ENCODE measurements around the gene NTN1. TPM values are rescaled to one million over a fixed set of nuclear protein-coding genes. Genes with fewer than 3 reads are reported as not detected.
A peak's percentile ranks its signal among the peaks of the same experiment; 100 is the strongest.
"Not testable (repeated sequence)": the region's sequence is repeated elsewhere in the genome, so short reads cannot be mapped to it uniquely, and the experiment has no call there.

The NTN1 gene
- 0.03 TPM in 1 of 2 replicates, not detected in the other for total RNA-seq (2014; rRNA removed; shearing (Covaris generic))
- polyA plus RNA-seq (2015; cell fraction: cytosol; rRNA removed), result 0.05 and 0.10 TPM in 2 replicates
- polyA plus RNA-seq (2015; cell fraction: nucleus; rRNA removed), result 0.05 and 0.12 TPM in 2 replicates

DNA sequence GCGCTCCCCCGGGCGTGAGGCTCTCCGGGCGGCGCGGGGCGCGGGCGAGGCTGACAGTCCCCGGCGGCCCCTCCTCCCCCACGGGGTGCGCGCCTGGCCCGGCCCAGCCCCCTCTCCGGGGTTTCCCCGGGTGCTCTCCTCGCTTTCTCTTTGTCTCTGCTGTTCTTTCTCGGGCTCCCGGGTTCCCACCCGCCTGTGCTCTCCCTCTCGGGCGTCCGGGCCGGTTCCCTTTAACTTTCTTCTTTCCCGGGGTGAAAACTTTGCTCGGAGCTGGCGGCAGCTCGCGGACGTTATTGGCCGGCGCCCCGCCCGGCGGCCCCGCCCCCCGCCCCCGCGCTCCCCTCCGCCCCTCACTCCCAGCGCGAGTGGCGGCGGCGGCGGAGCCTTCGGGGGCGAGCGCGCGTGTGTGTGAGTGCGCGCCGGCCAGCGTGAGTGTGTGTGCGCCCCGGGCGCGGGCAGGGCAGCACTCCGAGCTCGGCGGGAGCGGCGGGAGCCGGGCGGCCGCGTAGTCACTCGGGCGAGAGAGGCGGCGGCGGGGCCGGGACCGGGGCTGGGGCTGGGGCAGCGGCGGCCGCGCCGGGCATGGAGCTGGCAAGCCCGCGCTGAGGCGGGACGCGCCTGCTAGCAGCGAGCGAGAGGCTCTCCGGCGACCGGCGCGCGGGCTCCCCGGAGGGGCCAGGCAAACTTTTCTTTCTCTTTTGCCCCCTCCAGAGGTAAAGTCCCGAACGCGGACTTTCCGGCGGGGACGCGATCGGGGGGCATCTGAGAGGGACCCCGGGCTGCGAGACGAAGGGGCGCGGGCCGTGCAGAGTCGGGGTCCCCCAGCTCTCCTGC lies at the start of gene NTN1:
Gene NTN1, plus strand, starts transcription at position 353 of the 834 bp plus-strand sequence. CDS start 864 bp downstream, outside the sequence.
- DNase-seq (ENCODE audit: low read depth), result no peak

DNA sequence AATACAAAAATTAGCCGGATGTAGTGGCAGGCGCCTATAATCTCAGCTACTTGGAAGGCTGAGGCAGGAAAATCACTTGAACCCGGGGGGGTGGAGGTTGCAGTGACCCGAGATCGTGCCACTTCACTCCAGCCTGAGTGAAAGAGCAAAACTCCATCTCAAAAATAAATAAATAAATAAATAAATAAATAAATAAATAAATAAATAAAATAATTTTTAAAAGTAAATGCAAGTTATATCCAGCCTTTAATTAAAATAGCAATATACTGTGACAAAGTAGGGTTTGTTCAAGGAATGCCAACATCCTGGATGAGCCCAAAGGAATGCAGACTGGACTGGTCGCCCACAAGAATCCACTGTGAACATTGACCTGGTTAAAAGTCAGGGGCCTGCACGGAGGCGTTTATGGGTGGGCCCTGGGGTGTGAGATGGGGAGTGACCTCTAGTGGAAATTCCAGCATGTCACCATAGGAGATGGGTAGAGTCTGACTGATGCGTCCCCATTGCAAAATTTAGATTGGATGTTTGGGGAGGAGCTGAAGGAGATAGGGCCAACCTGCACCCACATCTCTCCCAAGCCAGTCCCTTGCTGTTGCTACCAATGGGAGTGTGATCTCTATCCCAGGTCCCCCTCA lies 46.1 kb upstream of the NTN1 start:
- no peak for DNase-seq (ENCODE audit: low read depth)

GRCh38 chr17:8976638-8977037 lies 44.7 kb upstream of the NTN1 start:
- DNase-seq (ENCODE audit: low read depth), result no peak

GRCh38 chr17:8979715-8980114 lies 41.6 kb upstream of the NTN1 start:
- DNase-seq (ENCODE audit: low read depth), result no peak

GRCh38 chr17:8981443-8981842 lies 39.9 kb upstream of the NTN1 start:
- DNase-seq (ENCODE audit: low read depth), result no peak

DNA sequence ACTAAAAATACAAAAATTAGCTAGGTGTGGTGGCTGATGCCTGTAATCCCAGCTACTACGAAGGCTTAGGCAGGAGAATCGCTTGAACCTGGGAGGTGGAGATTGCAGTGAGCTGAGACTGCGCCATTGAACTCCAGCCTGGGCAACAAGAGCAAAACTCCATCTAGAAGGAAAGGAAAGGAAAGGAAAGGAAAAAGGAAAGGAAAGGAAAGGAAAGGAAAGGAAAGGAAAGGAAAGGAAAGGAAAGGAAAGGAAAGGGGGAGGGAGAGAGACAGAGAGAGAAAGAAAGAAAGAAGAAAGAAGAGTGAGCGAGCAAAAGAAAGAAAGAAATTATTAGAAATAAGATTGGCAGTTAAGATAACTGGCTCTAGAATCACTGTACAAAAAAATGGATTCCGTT lies 37.1 kb upstream of the NTN1 start:
- DNase-seq (ENCODE audit: low read depth), result not testable (repeated sequence)

GRCh38 chr17:8985054-8985701 lies 36.1 kb upstream of the NTN1 start:
- DNase-seq (ENCODE audit: low read depth), result no peak

GRCh38 chr17:8986295-8986694 lies 35.0 kb upstream of the NTN1 start:
- DNase-seq (ENCODE audit: low read depth), result no peak

GRCh38 chr17:8988263-8988935 lies 32.9 kb upstream of the NTN1 start:
- not testable (repeated sequence) for DNase-seq (ENCODE audit: low read depth)

GRCh38 chr17:8991514-8992285 lies 29.6 kb upstream of the NTN1 start:
- DNase-seq (ENCODE audit: low read depth), result peak; percentile 18

DNA sequence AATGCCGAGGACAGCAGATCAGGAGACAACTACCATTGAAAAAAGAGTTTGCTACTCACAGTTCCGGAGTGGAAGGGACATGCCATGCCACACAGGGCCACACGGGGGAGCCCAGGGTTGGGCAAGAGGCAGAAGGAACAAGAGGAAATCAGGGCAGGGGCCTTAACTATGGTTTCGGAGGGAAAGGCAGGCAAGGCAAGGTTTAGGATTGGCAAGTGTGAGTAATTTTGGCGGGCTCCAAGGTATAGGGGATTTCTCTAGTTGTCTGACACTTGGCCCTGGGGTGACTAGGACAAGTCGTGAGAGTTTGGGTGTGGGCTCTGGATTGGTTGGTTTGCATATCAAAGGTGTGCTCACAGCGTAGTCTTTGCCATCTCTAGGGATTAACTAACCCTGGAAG lies 27.0 kb upstream of the NTN1 start:
- DNase-seq (ENCODE audit: low read depth), result peak; percentile 13

GRCh38 chr17:8995711-8996110 lies 25.6 kb upstream of the NTN1 start:
- DNase-seq (ENCODE audit: low read depth), result no peak

- peak; percentile 34 for DNase-seq (ENCODE audit: low read depth)
Observed at GRCh38 chr17:8997994-8998628, 23.2 kb upstream of the NTN1 start.

GRCh38 chr17:9001559-9001958 lies 19.8 kb upstream of the NTN1 start:
- no peak for DNase-seq (ENCODE audit: low read depth)

DNA sequence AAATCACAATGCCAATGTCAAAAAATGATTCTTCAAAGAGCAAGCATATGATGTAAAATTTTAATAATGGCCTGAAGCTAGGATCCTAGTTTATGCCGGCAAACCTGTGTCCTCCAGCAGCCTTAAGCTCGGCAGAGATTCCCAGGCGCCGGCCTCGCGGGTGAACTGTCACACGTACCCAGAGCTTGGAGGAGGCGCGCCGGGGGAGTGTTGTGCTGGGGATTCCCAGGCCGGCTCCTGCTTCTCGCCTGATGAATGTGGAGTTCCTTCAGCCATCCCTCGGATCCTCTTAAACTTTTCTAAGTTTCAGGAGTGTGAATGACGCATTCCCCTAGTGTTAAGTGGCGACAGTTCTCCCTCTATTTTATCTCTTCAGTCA lies 19.1 kb upstream of the NTN1 start:
- DNase-seq (ENCODE audit: low read depth), result no peak

DNA sequence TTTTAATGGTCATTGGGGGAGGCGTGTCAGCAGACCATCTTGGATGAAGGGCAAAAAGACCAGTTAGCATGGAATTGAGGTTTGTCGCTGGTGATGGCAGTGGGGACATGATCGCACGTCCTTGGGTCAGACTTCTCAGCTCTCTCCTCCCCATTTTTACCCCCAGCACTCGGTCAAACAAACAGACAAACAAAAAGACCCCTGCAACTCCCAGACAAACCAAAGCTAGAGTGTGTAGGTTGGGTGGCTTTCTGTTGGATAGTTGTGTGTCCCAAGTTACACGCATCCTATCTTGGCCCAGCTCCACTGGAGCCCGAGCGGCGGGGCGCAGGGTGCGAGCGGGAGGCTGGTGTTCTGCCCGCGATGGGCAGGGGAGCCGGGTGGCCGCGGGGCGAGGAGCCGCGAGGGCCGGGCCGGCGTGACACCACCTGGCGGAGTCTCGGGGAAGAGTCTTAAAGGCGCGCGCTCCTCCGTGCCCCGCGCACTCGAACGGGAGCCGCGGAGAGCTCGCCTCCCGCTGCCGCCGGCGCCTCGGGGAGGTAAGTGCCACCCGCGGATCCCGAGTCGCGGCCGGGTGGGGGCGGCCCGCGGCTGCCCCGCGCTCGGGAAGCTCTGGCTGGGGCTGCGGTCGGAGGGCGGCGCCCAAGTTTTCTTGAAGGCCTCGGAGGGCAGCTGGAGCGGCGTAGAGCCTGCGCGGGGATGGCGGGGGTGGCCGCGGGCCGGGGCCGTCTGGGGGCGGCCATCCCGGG lies 18.5 kb upstream of the NTN1 start:
- DNase-seq (ENCODE audit: low read depth), result no peak

- no peak for DNase-seq (ENCODE audit: low read depth)
Observed at GRCh38 chr17:9003355-9004131, 17.8 kb upstream of the NTN1 start.

DNA sequence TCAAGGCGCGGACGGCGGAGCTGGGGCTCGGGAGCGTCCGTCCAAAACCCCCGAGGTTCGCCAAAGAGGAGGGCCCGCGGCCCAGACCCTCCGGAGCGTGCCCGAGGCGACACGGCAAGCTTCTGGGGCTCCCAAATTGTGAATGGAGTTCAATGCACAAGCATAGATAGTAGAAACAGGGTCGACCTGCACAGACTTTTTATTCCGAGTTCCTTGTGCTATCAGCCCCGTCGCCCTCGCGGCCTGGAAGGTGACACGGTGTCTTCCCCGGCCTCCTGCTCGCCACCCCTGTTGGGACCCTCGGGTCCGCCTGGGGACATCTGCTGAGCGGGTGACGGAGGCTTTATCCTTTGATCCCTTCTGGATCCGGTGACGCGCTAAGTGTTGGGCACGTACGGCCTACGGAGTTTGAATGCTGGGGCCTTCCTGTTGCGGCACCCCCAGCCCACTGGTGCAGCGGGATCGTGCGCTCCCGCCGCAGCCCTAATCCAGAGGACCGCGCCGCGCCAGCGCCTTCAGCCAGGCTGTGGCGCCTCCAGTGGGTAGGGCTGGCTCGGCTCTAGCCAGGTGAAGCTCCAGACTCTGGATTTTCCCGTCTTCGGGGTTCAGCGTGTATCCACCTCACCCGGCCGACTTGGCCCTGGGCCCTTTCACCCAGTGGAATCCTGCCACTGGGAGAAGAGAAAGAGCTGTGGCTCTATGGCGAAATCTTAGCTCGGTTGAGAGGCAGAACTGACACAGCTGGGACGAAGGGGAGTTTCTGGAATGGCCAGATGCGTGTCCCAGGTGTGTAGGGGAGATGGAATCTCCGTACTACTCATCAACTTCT lies 17.0 kb upstream of the NTN1 start:
- DNase-seq (ENCODE audit: low read depth), result no peak
